ENCODE measurements around the gene PPP1R13L.

PPP1R13L gene

GRCh38 chr19:45356760-45357444 lies 48.0 kb downstream of the PPP1R13L start:
- DNase-seq = no peak
- H2AFZ ChIP-seq (ENCODE audit: low read length) = no peak overlapping the region

GRCh38 chr19:45355910-45356309 lies 49.0 kb downstream of the PPP1R13L start:
- no peaks in the 10 kb centered on the region for H3K9me3 ChIP-seq (replicated peaks; ENCODE audit: insufficient read depth, low read length)
- no peak for DNase-seq
- no peaks in the 10 kb centered on the region for H4K20me1 ChIP-seq (ENCODE audit: insufficient read depth, low read length)
- no peaks in the 10 kb centered on the region for H3K4me1 ChIP-seq (ENCODE audit: low read length)
- no peak overlapping the region for H3K27ac ChIP-seq (ENCODE audit: low read length)
- H3K9ac ChIP-seq (ENCODE audit: low read length) = no peak overlapping the region
- no peaks in the 10 kb centered on the region for H3K27me3 ChIP-seq (replicated peaks; ENCODE audit: insufficient read depth, low read length)
- no peaks in the 10 kb centered on the region for H3F3A ChIP-seq (ENCODE audit: insufficient read depth, low read length)
- TF ChIP-seq CTCF (IDR thresholded peaks at IDR 0.05; ENCODE audit: low read length) (no peak), EZH2phosphoT487 (IDR thresholded peaks at IDR 0.05; ENCODE audit: low read length) (no peak), EZH2 (optimal IDR thresholded peaks at IDR 0.05; ENCODE audit: low read depth, low read length) (no peak)
- H2AFZ ChIP-seq (ENCODE audit: low read length) = no peak overlapping the region
- no peak overlapping the region for H3K4me2 ChIP-seq (ENCODE audit: low read depth, low read length)
- no peaks in the 10 kb centered on the region for H3K9me2 ChIP-seq (replicated peaks; ENCODE audit: insufficient read depth, low read length)
- H3K79me2 ChIP-seq (ENCODE audit: low read length) = no peaks in the 10 kb centered on the region
- H3K4me3 ChIP-seq (ENCODE audit: low read length) = no peak overlapping the region
- H3K36me3 ChIP-seq (replicated peaks; ENCODE audit: insufficient read depth, low read length) = no peaks in the 10 kb centered on the region

More at GRCh38 chr19:45356760-45357444, 48.0 kb downstream of the PPP1R13L start:
- Histone ChIP-seq H3K4me1 (ENCODE audit: low read length) (no peaks in the 10 kb centered on the region), H4K20me1 (ENCODE audit: insufficient read depth, low read length) (no peaks in the 10 kb centered on the region), H3K9me3 (replicated peaks; ENCODE audit: insufficient read depth, low read length) (no peaks in the 10 kb centered on the region), H3K4me3 (ENCODE audit: low read length) (no peak overlapping the region), H3K9ac (ENCODE audit: low read length) (no peak overlapping the region), H3K79me2 (ENCODE audit: low read length) (no peaks in the 10 kb centered on the region), H3K4me2 (ENCODE audit: low read depth, low read length) (no peak overlapping the region), H3K36me3 (replicated peaks; ENCODE audit: insufficient read depth, low read length) (no peaks in the 10 kb centered on the region), H3K9me2 (replicated peaks; ENCODE audit: insufficient read depth, low read length) (no peaks in the 10 kb centered on the region), H3F3A (ENCODE audit: insufficient read depth, low read length) (no peaks in the 10 kb centered on the region), H3K27ac (ENCODE audit: low read length) (no peak overlapping the region), H3K27me3 (replicated peaks; ENCODE audit: insufficient read depth, low read length) (no peaks in the 10 kb centered on the region)
- TF ChIP-seq CTCF (IDR thresholded peaks at IDR 0.05; ENCODE audit: low read length) (no peak), EZH2 (optimal IDR thresholded peaks at IDR 0.05; ENCODE audit: low read depth, low read length) (no peak), EZH2phosphoT487 (IDR thresholded peaks at IDR 0.05; ENCODE audit: low read length) (no peak)

- H4K20me1 ChIP-seq (ENCODE audit: insufficient read depth, low read length) = no peaks in the 10 kb centered on the region
- H3F3A ChIP-seq (ENCODE audit: insufficient read depth, low read length) = no peaks in the 10 kb centered on the region
- no peak overlapping the region for H2AFZ ChIP-seq (ENCODE audit: low read length)
- no peak overlapping the region for H3K4me3 ChIP-seq (ENCODE audit: low read length)
- H3K9me2 ChIP-seq (replicated peaks; ENCODE audit: insufficient read depth, low read length) = no peaks in the 10 kb centered on the region
- H3K27ac ChIP-seq (ENCODE audit: low read length) = no peak overlapping the region
- H3K9ac ChIP-seq (ENCODE audit: low read length) = no peak overlapping the region
- DNase-seq = no peak
- TF ChIP-seq CTCF (IDR thresholded peaks at IDR 0.05; ENCODE audit: low read length) = no peak
- TF ChIP-seq EZH2 (optimal IDR thresholded peaks at IDR 0.05; ENCODE audit: low read depth, low read length) = no peak
- no peak for TF ChIP-seq EZH2phosphoT487 (IDR thresholded peaks at IDR 0.05; ENCODE audit: low read length)
- no peaks in the 10 kb centered on the region for H3K79me2 ChIP-seq (ENCODE audit: low read length)
- no peaks in the 10 kb centered on the region for H3K27me3 ChIP-seq (replicated peaks; ENCODE audit: insufficient read depth, low read length)
- no peaks in the 10 kb centered on the region for H3K36me3 ChIP-seq (replicated peaks; ENCODE audit: insufficient read depth, low read length)
- no peaks in the 10 kb centered on the region for H3K4me1 ChIP-seq (ENCODE audit: low read length)
- H3K9me3 ChIP-seq (replicated peaks; ENCODE audit: insufficient read depth, low read length) = no peaks in the 10 kb centered on the region
- no peak overlapping the region for H3K4me2 ChIP-seq (ENCODE audit: low read depth, low read length)
Observed at GRCh38 chr19:45355402-45355801, 49.5 kb downstream of the PPP1R13L start.

Data from MM.1S (cell line).